LNCAP (cell line): ENCODE measurements around the gene MGMT.

Source experiments
- CTCF ChIP-seq: fragments of 450-650 bp; IDR thresholded peaks from 2 replicates; pipeline ENCODE4 v1.5.1; 2017; ENCODE audit warnings: mild to moderate bottlenecking

MGMT gene

DNA sequence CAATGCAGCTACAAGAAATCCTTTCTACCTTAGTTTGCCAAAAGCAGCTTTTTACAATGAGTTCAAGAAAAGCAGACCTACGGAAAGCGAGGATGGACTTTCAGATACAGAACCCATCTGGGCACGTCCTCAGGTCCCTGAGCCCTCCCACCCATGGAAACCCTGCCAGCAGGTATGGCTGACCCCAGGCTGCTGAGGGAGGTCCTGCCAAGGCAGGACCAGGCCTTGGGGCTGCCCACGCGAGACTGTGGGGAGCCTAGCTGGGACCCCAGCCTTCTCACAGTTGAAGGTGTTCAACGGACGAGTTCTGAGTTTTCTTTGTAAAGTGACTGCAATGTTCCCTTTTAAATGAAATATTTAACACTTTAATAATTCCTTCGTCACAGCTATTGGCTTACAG, 245.0 kb downstream of the MGMT start:
- TF ChIP-seq CTCF, result no peak

- no peak for TF ChIP-seq CTCF
These were observed 246.7 kb downstream of the MGMT start for GRCh38 chr10:129713659-129714265.

- TF ChIP-seq CTCF, result no peak
These were observed 248.8 kb downstream of the MGMT start for GRCh38 chr10:129715805-129716204.

DNA sequence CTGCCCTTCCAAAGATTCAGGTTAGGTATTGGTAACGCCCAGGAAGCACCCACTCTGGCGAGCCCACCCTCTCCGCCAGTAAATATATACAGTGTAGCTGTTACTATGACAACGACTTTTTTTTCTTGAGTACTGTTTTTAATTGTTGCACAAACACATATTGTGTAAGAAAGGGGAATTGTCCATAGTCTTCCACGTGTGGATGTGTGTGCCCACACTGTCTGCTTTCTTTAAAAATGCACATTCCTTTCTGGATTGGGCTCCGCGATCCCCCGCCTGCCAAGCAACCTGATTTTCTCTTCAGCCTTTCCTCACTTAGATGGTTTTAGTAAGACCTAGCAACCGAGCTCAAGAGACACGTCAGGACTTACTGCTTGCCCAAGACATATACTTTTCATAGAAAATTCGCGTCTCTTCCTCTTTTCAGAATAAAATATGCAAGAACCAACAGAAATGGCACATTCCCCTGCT, 249.2 kb downstream of the MGMT start:
- TF ChIP-seq CTCF, result no peak

DNA sequence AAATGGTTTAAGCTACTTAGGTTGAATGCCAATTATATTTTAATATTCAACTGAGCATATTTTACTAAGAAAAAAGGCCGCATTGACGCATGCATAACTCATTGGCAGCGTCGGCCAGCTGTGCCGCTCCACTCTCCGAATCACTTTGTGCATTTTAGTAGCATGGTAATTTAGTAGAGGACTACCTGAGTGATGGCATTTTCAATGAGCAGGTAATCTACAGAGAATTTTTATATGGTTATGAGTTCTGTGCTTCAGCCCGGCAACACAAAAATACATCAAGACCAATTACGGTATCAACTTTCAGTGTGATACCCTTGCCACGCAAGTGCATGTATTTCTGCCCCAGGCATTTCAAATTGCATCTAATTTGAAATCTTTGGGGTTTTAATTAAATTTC, 249.8 kb downstream of the MGMT start:
- TF ChIP-seq CTCF, result no peak

- no peak for TF ChIP-seq CTCF
These were observed 250.9 kb downstream of the MGMT start for GRCh38 chr10:129717816-129718547.

DNA sequence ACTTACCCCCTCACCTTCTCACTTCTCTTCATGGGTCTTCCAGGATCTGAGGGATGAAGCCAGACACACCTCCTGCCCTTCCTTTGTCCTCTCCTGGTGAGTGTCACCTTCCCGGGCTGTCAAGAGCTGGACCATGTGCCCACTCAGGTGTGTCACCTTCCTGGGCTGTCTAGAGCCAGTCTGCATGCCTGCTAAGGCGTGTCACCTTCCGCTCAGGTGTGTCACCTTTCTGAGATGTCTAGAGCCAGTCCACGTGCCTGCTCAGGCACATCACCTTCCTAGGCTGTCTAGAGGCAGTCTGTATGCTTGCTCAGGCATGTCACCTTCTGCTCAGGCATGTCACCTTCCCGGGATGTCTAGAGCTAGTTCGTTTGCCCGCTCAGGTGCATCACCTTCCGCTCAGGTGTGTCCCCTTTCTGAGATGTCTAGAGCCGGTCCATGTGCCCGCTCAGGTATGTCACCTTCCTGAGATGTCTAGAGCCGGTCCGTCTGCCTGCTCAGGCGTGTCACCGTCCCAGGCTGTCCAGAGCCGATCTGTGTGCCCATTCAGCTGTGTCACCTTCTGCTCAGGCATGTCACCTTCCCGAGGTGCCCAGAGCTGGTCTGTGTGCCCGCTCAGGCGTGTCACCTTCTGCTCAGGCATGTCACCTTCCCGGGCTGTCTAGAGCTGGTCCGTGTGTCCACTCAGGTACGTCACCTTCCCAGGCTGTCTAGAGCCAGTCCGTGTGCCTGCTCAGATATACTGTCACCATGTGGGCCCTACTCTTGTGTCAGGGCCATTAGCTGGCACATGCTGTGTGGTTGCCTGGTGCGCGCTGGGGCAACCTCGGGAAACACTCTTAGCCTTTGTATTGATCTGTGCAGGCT, 251.7 kb downstream of the MGMT start:
- TF ChIP-seq CTCF, result no peak
